ENCODE data around the gene PDE8B. TPM values are rescaled to one million over a fixed set of nuclear protein-coding genes. Genes with fewer than 3 reads are reported as not detected.

PDE8B gene
- total and polyA plus RNA-seq, 2 donors = 0.38 to 1.5 TPM

DNA sequence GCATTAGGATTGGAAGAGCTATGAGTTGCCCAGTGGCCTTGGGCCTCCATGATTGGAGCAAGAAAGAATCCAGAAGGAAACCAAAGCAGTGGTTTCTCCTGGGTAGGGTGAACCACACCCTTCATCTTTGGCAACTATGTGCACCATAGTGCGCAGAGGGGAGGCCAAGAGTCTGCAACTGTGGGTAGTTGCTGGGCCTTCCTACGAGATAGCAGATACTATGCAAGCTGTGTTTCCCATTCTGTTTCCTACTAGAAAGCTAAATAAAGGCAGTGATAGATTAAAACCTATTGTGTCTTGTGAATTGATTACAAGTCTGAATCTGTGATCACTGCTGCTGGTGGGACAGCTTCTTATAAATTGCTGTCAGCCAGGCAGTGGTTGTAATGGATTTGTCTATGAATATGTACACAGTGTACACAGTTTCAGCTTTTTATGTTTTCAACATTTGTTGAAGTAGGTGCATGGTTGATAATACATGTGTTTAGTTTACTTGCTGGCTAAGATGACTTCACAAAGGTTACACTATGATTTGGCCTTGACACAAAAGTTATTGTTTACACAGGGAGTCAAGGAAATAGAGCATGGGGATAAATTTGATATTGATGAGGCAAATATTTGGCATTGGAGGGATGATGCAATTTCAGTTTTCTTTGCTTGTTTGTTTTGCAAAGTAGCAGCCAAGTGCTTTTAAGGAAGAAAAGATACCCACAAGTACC, 23.7 kb upstream of the PDE8B start:
- H3K27me3 ChIP-seq (ENCODE audit: control insufficient read depth in 2 of 2, insufficient read depth in 1 of 2, low read length in 1 of 2) = peaks cover 1 to 12% of the 10 kb centered on the region in 2 donors
- DNase-seq (ENCODE audit: low read depth in 6 of 9, low spot score in 9 of 9) = no peak
- H3K27ac ChIP-seq (ENCODE audit: low read depth in 1 of 2, low read length in 1 of 2) = no peak overlapping the region
- H3K4me3 ChIP-seq (ENCODE audit: low read length in 2 of 2) = no peak overlapping the region
- WGBS = 93% methylated on average over 2 of the region's 2 CpGs
- H3K4me1 ChIP-seq (ENCODE audit: control insufficient read depth in 2 of 2, insufficient read depth in 2 of 2, low read length in 2 of 2) = no peaks in the 10 kb centered on the region
- H3K9me3 ChIP-seq (ENCODE audit: control insufficient read depth in 2 of 2, insufficient read depth in 1 of 2, low read length in 1 of 2) = no peaks in the 10 kb centered on the region
- H3K36me3 ChIP-seq (ENCODE audit: control insufficient read depth in 2 of 2, insufficient read depth in 2 of 2, low read length in 1 of 2) = no peaks in the 10 kb centered on the region

DNA sequence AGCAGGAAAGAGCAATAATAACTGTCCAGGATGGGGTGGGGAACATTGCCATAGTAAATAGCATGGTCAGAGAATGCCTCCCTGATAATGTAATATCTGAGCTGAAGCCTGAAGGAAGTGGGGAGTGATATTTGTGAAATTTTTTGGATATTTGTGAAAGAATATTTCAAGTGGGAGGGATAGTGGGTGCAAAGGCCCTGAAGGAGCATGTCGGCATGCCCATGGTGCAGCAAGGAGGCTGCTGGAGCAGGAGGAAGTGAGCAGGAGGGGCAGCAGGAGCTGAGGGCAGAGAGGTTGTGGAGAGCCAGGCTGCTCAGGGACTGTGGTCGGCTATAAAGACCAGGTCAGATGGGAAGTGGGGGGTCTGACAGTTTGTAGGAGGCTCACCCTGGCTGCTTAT, 21.1 kb upstream of the PDE8B start:
- 96% methylated on average over 2 of the region's 2 CpGs for WGBS
- Histone ChIP-seq H3K27me3 (ENCODE audit: control insufficient read depth in 2 of 2, insufficient read depth in 1 of 2, low read length in 1 of 2) (peaks cover 0 to 2% of the 10 kb centered on the region in 2 donors), H3K27ac (ENCODE audit: low read depth in 1 of 2, low read length in 1 of 2) (no peak overlapping the region), H3K9me3 (ENCODE audit: control insufficient read depth in 2 of 2, insufficient read depth in 1 of 2, low read length in 1 of 2) (no peaks in the 10 kb centered on the region), H3K4me1 (ENCODE audit: control insufficient read depth in 2 of 2, insufficient read depth in 2 of 2, low read length in 2 of 2) (no peaks in the 10 kb centered on the region), H3K4me3 (ENCODE audit: low read length in 2 of 2) (no peak overlapping the region), H3K36me3 (ENCODE audit: control insufficient read depth in 2 of 2, insufficient read depth in 2 of 2, low read length in 1 of 2) (no peaks in the 10 kb centered on the region)
- no peak for DNase-seq (ENCODE audit: low read depth in 6 of 9, low spot score in 9 of 9)

DNA sequence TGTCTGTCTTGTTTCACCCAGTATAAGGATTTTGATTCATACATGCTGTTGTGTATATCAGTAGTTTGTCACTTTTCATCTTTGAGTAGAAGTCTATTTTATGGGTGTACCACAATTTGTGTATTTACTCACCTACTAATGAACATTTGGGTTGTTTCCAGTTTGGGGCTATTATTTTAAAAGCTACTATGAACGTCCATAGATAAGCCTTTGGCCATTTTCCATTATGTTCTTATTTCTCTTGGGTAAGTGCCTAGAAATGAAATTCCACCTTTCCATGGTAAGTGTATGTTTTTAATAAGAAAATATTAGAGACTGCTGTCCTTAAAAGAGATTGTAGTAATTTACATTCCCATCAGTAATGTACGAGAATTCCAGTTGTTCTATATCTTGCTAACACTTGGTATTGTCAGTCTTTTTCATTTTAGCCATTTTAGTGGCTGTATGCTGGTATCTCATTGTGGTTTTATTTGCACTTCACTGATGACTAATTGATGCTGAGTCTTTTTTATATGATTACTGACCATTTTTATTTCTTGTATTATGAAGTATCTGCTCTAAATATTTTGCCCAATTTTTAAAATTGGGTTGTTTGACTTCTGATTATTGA, 17.9 kb upstream of the PDE8B start:
- no peak overlapping the region for H3K27ac ChIP-seq (ENCODE audit: low read depth in 1 of 2, low read length in 1 of 2)

DNA sequence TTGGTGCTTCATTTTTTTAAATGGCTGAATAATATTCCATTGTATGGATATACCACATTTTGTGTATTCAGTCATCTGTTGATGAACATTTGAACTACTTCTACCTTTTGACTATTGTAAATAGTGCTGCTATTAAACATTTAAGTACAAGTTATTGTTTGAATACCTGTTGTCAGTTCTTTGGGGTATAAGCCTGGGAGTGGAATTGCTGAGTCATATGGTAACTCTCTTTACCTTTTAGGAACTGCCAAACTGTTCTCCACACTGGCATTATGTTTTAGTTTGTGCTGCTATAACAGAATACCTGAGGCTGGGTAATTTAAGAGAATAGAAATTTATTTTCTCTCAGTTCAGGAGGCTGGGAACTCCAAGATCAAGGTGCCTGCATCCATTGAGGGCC, 15.7 kb upstream of the PDE8B start:
- Histone ChIP-seq H3K27me3 (ENCODE audit: control insufficient read depth in 2 of 2, insufficient read depth in 1 of 2, low read length in 1 of 2) (no peaks in the 10 kb centered on the region), H3K4me1 (ENCODE audit: control insufficient read depth in 2 of 2, insufficient read depth in 2 of 2, low read length in 2 of 2) (no peaks in the 10 kb centered on the region), H3K9me3 (ENCODE audit: control insufficient read depth in 2 of 2, insufficient read depth in 1 of 2, low read length in 1 of 2) (no peaks in the 10 kb centered on the region), H3K27ac (ENCODE audit: low read depth in 1 of 2, low read length in 1 of 2) (no peak overlapping the region), H3K36me3 (ENCODE audit: control insufficient read depth in 2 of 2, insufficient read depth in 2 of 2, low read length in 1 of 2) (no peaks in the 10 kb centered on the region), H3K4me3 (ENCODE audit: low read length in 2 of 2) (no peak overlapping the region)
- DNase-seq (ENCODE audit: low read depth in 6 of 9, low spot score in 9 of 9) = no peak

More for the DNA sequence above, 17.9 kb upstream of the PDE8B start:
- Histone ChIP-seq H3K27me3 (ENCODE audit: control insufficient read depth in 2 of 2, insufficient read depth in 1 of 2, low read length in 1 of 2) (peaks cover 0 to 2% of the 10 kb centered on the region in 2 donors), H3K9me3 (ENCODE audit: control insufficient read depth in 2 of 2, insufficient read depth in 1 of 2, low read length in 1 of 2) (no peaks in the 10 kb centered on the region), H3K4me3 (ENCODE audit: low read length in 2 of 2) (no peak overlapping the region), H3K36me3 (ENCODE audit: control insufficient read depth in 2 of 2, insufficient read depth in 2 of 2, low read length in 1 of 2) (no peaks in the 10 kb centered on the region), H3K4me1 (ENCODE audit: control insufficient read depth in 2 of 2, insufficient read depth in 2 of 2, low read length in 2 of 2) (no peaks in the 10 kb centered on the region)
- DNase-seq (ENCODE audit: low read depth in 6 of 9, low spot score in 9 of 9) = no peak
- WGBS = 97% methylated on average over 2 of the region's 2 CpGs

DNA sequence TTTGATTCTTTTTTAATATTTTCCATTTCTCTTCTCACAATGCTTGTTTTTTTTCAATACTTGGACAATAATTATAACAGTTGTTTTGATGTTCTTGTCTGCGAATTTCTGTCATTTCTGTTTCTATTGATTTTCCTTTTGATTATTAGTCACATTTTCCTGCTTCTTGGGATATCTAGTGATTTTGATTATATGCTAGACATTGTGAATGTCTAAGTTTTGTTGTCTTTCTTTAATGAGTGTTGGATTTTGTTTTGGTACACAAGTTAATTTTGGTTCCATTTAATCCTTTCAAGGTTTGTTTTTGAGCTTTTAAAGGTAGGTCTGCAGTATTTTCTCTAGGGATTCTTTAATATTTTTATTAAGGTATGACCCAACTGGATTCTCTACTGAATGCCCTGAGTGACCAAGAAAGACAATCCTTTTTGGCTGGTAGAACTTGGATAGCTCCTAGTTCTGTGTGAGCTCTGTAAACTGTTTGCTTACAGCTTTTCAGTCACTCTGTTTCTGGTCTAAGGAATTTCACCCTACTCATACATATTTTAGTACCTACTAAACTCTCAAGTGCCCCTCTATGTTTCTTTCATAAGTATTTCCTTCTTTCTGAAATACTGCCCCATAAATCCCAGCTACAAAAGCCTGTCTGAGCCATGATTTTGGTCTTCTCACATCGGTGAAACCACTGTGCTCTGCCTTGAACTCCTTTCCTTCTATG, 12.5 kb upstream of the PDE8B start:
- WGBS = 72% methylated on average over 2 of the region's 2 CpGs
- H3K27ac ChIP-seq (ENCODE audit: low read depth in 1 of 2, low read length in 1 of 2) = no peak overlapping the region
- H3K27me3 ChIP-seq (ENCODE audit: control insufficient read depth in 2 of 2, insufficient read depth in 1 of 2, low read length in 1 of 2) = no peaks in the 10 kb centered on the region
- no peak overlapping the region for H3K4me3 ChIP-seq (ENCODE audit: low read length in 2 of 2)
- DNase-seq (ENCODE audit: low read depth in 6 of 9, low spot score in 9 of 9) = no peak
- H3K36me3 ChIP-seq (ENCODE audit: control insufficient read depth in 2 of 2, insufficient read depth in 2 of 2, low read length in 1 of 2) = no peaks in the 10 kb centered on the region
- no peaks in the 10 kb centered on the region for H3K9me3 ChIP-seq (ENCODE audit: control insufficient read depth in 2 of 2, insufficient read depth in 1 of 2, low read length in 1 of 2)
- H3K4me1 ChIP-seq (ENCODE audit: control insufficient read depth in 2 of 2, insufficient read depth in 2 of 2, low read length in 2 of 2) = no peaks in the 10 kb centered on the region

DNA sequence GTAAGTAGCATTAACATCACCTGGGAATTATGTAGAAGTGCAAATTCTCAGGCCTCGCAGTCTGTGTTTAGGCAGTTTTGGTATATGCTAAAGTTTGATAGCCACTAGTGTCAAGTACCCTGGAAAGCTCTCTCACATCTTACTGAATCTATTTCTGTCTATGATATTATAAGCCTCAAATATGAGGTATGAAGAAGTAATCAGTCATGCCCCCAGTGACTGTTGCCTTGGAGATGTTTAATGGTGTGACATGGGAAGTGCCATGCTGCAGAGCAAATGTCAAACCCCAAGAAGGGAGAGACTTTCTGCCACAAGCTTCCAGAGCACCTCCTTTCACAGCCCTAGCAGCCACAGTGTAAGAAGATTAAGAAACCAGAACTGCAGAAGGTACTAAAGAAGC, 9.8 kb upstream of the PDE8B start:
- Histone ChIP-seq H3K27me3 (ENCODE audit: control insufficient read depth in 2 of 2, insufficient read depth in 1 of 2, low read length in 1 of 2) (no peaks in the 10 kb centered on the region), H3K27ac (ENCODE audit: low read depth in 1 of 2, low read length in 1 of 2) (no peak overlapping the region), H3K4me1 (ENCODE audit: control insufficient read depth in 2 of 2, insufficient read depth in 2 of 2, low read length in 2 of 2) (no peaks in the 10 kb centered on the region), H3K4me3 (ENCODE audit: low read length in 2 of 2) (no peak overlapping the region), H3K36me3 (ENCODE audit: control insufficient read depth in 2 of 2, insufficient read depth in 2 of 2, low read length in 1 of 2) (no peaks in the 10 kb centered on the region), H3K9me3 (ENCODE audit: control insufficient read depth in 2 of 2, insufficient read depth in 1 of 2, low read length in 1 of 2) (no peaks in the 10 kb centered on the region)
- WGBS = 100% methylated on average over 1 of the region's 1 CpG
- DNase-seq (ENCODE audit: low read depth in 6 of 9, low spot score in 9 of 9) = no peak

DNA sequence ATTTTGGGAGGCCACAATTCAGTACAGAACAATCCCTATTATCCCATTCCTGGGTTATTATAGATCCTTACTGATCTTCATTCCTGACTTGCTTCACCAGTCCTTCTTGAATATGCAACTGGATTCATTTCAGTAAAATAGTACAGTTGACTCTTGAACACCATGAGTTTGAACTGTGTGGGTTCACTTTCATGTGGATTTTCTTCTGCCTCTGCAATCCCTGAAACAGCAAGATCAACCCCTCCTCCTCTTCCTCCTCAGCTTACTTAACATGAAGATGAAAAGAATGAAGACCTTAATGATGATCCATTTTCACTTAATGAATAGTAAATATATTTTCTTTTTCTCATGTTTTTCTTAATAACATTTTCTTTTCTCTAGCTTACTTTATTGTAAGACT, 8.3 kb upstream of the PDE8B start:
- H3K4me3 ChIP-seq (ENCODE audit: low read length in 2 of 2) = no peak overlapping the region
- peak in 5 of 9 donors; percentile 7 to 66 (median 28) for DNase-seq (ENCODE audit: low read depth in 6 of 9, low spot score in 9 of 9)
- no peaks in the 10 kb centered on the region for H3K36me3 ChIP-seq (ENCODE audit: control insufficient read depth in 2 of 2, insufficient read depth in 2 of 2, low read length in 1 of 2)
- no peaks in the 10 kb centered on the region for H3K4me1 ChIP-seq (ENCODE audit: control insufficient read depth in 2 of 2, insufficient read depth in 2 of 2, low read length in 2 of 2)
- H3K27ac ChIP-seq (ENCODE audit: low read depth in 1 of 2, low read length in 1 of 2) = no peak overlapping the region
- peaks cover 3% of the 10 kb centered on the region in 2 donors for H3K27me3 ChIP-seq (ENCODE audit: control insufficient read depth in 2 of 2, insufficient read depth in 1 of 2, low read length in 1 of 2)
- no peaks in the 10 kb centered on the region for H3K9me3 ChIP-seq (ENCODE audit: control insufficient read depth in 2 of 2, insufficient read depth in 1 of 2, low read length in 1 of 2)

DNA sequence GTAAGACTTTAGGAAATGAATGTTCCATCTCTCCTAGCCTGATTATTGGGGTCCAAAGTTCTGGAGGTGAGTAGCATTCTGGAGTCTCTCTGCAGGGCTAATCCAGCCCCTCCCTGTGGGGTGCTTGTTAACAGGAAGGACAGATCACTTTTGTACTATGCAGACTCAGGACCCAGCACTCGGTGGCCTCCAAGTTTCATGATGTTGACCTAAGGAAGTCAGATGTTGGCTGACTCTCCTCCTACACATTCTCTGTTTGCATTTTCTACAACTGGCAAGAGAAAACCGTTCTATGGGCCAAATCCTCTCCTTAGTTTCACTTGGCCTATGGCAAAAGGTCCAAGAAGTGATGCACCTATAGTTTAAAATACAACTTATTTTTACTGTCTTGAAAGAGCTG, 5.5 kb upstream of the PDE8B start:
- Histone ChIP-seq H3K4me1 (ENCODE audit: control insufficient read depth in 2 of 2, insufficient read depth in 2 of 2, low read length in 2 of 2) (no peaks in the 10 kb centered on the region), H3K9me3 (ENCODE audit: control insufficient read depth in 2 of 2, insufficient read depth in 1 of 2, low read length in 1 of 2) (no peaks in the 10 kb centered on the region), H3K27me3 (ENCODE audit: control insufficient read depth in 2 of 2, insufficient read depth in 1 of 2, low read length in 1 of 2) (peaks cover 9 to 19% of the 10 kb centered on the region in 2 donors), H3K27ac (ENCODE audit: low read depth in 1 of 2, low read length in 1 of 2) (no peak overlapping the region), H3K36me3 (ENCODE audit: control insufficient read depth in 2 of 2, insufficient read depth in 2 of 2, low read length in 1 of 2) (no peaks in the 10 kb centered on the region), H3K4me3 (ENCODE audit: low read length in 2 of 2) (no peak overlapping the region)
- 93% methylated on average over 2 of the region's 2 CpGs for WGBS
- DNase-seq (ENCODE audit: low read depth in 6 of 9, low spot score in 9 of 9) = no peak

DNA sequence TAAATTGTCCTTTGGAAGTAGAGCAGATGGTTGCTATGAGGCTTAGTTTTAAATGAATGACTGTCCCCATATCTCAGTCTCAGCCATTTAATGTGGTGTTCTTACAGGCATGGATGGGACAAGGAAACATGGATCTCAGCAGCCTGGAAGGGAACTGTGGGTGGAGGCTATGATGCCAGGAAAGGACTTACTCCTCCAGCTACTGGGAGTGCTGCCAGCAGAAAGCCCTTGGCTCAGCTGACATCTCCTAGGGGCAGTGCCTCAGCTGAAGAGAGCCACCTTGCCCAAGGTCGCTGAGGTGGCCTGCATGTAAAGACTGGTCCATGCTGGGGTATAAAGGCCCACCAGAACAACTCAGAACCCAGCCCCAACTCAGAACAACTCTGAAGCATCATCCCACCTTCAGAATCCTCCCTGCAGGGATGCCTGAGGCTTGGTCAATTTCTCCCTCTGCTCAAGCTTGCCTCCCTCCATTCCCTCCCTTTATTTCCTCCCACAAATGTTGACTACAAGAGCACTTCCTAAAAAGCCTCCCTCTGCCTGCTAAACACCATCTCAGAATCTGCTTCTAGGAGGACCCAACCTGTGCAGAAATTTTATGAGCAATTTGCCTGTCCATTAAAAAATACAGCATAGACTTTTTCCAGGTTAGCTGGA, 1.8 kb upstream of the PDE8B start:
- whole genome bisulfite sequencing = 92% methylated on average over 1 of the region's 1 CpG
- Histone ChIP-seq H3K4me1 (ENCODE audit: control insufficient read depth in 2 of 2, insufficient read depth in 2 of 2, low read length in 2 of 2) (peaks cover 0 to 6% of the 10 kb centered on the region in 2 donors), H3K27ac (ENCODE audit: low read depth in 1 of 2, low read length in 1 of 2) (no peak overlapping the region), H3K9me3 (ENCODE audit: control insufficient read depth in 2 of 2, insufficient read depth in 1 of 2, low read length in 1 of 2) (no peaks in the 10 kb centered on the region), H3K4me3 (ENCODE audit: low read length in 2 of 2) (no peak overlapping the region), H3K27me3 (ENCODE audit: control insufficient read depth in 2 of 2, insufficient read depth in 1 of 2, low read length in 1 of 2) (peaks cover 33 to 52% of the 10 kb centered on the region in 2 donors), H3K36me3 (ENCODE audit: control insufficient read depth in 2 of 2, insufficient read depth in 2 of 2, low read length in 1 of 2) (no peaks in the 10 kb centered on the region)
- DNase-seq (ENCODE audit: low read depth in 6 of 9, low spot score in 9 of 9) = no peak
